ENCODE measurements around the gene LNX2.

Gene LNX2

GRCh38 chr13:27620377-27621115 lies at the start of gene LNX2:
TSS of gene LNX2 (minus strand) at chr13:27620529. CDS start at chr13:27581703, 38,826 bp downstream.
- peak; percentile 97 for DNase-seq (ENCODE audit: low read depth)

- no peak for DNase-seq (ENCODE audit: low read depth)
These were observed 47.6 kb upstream of the LNX2 start for GRCh38 chr13:27667946-27668345.

- DNase-seq (ENCODE audit: low read depth): no peak
These were observed 46.6 kb upstream of the LNX2 start for GRCh38 chr13:27666951-27667350.

- DNase-seq (ENCODE audit: low read depth): no peak
These were observed 45.4 kb upstream of the LNX2 start for GRCh38 chr13:27665761-27666160.

- DNase-seq (ENCODE audit: low read depth): no peak
These were observed 45.0 kb upstream of the LNX2 start for GRCh38 chr13:27665333-27665732.

GRCh38 chr13:27663947-27664346 lies 43.6 kb upstream of the LNX2 start:
- DNase-seq (ENCODE audit: low read depth): no peak

GRCh38 chr13:27662738-27663470 lies 42.6 kb upstream of the LNX2 start:
- no peak for DNase-seq (ENCODE audit: low read depth)

GRCh38 chr13:27661017-27661416 lies 40.7 kb upstream of the LNX2 start:
- DNase-seq (ENCODE audit: low read depth): no peak

- no peak for DNase-seq (ENCODE audit: low read depth)
These were observed 40.2 kb upstream of the LNX2 start for GRCh38 chr13:27660511-27660910.

- DNase-seq (ENCODE audit: low read depth): no peak
These were observed 39.0 kb upstream of the LNX2 start for GRCh38 chr13:27659145-27659865.

GRCh38 chr13:27658546-27658945 lies 38.2 kb upstream of the LNX2 start:
- DNase-seq (ENCODE audit: low read depth): no peak

GRCh38 chr13:27657724-27658123 lies 37.4 kb upstream of the LNX2 start:
- DNase-seq (ENCODE audit: low read depth): no peak

- no peak for DNase-seq (ENCODE audit: low read depth)
These were observed 34.5 kb upstream of the LNX2 start for GRCh38 chr13:27654816-27655215.

- DNase-seq (ENCODE audit: low read depth): no peak
These were observed 33.7 kb upstream of the LNX2 start for GRCh38 chr13:27654059-27654458.

GRCh38 chr13:27650312-27650711 lies 30.0 kb upstream of the LNX2 start:
- DNase-seq (ENCODE audit: low read depth): no peak

GRCh38 chr13:27644302-27644701 lies 24.0 kb upstream of the LNX2 start:
- no peak for DNase-seq (ENCODE audit: low read depth)

- DNase-seq (ENCODE audit: low read depth): no peak
These were observed 23.2 kb upstream of the LNX2 start for GRCh38 chr13:27643334-27644132.

GRCh38 chr13:27641711-27642502 lies 21.6 kb upstream of the LNX2 start:
- DNase-seq (ENCODE audit: low read depth): no peak

GRCh38 chr13:27639186-27639585 lies 18.9 kb upstream of the LNX2 start:
- DNase-seq (ENCODE audit: low read depth): no peak

- no peak for DNase-seq (ENCODE audit: low read depth)
These were observed 18.2 kb upstream of the LNX2 start for GRCh38 chr13:27638521-27638920.

GRCh38 chr13:27638001-27638400 lies 17.7 kb upstream of the LNX2 start:
- DNase-seq (ENCODE audit: low read depth): no peak
